ENCODE measurements around the gene ZNF695.
"Not testable (repeated sequence)": the region's sequence is repeated elsewhere in the genome, so short reads cannot be mapped to it uniquely, and the experiment has no call there.

The ZNF695 gene

DNA sequence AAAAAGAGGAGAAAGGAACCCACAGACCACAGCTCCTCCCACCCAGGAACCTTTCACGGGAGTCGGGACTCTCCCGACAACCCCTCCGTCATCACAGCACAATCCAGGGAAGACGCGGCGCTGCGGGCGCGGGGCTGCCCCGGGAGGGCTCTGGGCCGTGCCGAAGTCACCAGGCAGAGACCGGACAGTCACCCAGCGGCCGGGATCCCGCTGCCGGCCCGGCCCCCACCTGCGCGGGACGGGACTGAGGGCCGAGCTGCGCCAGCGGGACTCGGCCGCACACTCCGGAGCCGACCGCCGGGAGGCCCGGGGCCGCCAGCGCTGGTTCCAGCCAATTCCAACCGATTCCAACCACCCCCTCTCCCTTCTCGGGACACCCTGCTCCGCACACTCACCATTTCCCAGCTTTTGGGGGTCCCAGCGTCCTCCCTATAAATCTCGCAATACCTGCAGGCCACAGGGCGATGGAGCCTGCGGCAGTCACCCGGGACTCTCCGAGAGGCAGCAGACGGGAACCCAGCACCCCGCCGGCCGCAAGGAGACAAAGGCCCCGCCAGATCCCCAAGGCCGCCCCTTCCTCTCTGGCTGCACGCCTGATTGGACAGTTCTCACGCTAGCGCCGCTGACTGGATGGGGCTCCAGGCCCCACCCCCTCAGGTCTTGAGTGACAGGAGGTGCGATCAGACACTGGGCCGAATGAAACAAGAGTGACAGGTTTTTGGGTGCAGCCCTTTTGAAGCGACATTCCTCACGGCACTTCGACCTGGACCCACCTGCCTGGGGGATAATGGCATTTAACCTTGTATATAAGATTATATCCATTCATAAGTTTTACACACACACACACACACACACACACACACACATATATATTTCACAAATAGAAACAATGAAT lies at the start of gene ZNF695:
TSS of gene ZNF695 (minus strand) at position 547 of the 895 bp plus-strand sequence. CDS start at position 398, 149 bp downstream.
- peak; percentile 98 for DNase-seq

DNA sequence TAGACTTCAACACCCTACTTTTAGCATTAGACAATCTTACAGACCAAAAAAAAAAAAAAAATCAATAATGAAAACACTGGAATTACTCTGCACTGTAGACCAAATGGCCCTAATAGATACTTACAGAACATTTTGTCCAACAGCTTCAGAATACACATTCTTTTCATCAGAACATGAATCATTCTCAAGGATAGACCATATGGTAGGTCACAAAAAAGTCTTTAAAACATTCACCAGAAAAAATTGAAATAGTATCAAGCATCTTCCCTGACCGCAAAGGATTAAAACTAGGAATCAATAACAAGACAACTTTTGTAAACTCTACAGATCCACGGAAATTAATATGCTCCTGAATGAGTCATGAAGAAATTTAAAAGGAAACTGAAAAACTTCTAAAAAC lies 48.2 kb upstream of the ZNF695 start:
- DNase-seq, result no peak

DNA sequence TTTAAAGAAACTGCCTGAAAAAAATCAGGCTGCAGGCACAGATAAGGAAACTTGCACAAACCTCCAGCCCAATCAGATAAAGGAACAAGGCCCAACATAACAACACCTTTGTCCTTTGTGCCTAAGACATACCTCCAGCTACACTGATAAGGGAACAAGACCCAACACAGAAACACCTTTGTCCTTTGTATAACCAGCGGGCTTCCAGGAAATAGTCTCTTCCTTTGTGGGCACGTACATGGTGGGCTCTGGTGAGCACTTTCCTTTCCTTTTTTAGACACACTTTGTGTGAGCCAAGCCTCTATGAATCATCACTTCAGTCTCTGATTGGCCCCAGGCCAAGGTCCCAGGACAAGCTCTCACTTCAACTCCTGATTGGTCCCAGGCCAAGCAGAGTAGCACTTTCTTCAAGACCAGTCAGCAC lies 47.1 kb upstream of the ZNF695 start:
- DNase-seq, result no peak

DNA sequence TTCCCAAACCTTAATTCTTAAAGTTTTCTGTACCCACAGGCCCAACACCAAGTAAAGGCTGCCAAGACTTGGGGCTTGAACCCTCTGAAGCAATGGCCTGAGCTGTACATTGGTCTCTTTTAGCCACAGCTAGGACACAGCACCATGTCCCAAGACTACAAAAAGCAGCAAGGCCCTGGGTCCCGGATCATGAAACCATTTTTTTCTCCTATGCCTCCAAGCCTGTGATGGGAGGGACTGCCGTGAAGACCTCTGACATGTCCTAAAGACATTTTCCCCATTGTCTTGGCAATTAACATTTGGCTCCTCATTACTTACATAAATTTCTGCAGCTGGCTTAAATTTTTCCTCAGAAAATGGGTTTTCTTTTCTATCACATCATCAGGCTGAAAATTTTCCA lies 39.8 kb upstream of the ZNF695 start:
- DNase-seq, result no peak

DNA sequence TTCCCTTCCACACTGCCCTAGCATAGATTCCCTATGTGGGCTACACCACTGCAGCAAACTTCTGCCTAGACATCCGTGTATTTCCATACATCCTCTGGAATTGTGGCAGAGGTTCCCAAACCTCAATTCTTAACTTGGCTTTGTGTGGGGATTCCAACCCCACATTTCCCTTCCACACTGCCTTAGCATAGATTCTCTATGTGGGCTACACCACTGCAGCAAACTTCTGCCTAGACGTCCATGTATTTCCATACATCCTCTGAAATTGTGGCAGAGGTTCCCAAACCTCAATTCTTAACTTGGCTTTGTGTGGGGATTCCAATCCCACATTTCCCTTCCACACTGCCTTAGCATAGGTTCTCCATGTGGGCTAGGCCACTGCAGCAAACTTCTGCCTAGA lies 39.4 kb upstream of the ZNF695 start:
- no peak for DNase-seq

DNA sequence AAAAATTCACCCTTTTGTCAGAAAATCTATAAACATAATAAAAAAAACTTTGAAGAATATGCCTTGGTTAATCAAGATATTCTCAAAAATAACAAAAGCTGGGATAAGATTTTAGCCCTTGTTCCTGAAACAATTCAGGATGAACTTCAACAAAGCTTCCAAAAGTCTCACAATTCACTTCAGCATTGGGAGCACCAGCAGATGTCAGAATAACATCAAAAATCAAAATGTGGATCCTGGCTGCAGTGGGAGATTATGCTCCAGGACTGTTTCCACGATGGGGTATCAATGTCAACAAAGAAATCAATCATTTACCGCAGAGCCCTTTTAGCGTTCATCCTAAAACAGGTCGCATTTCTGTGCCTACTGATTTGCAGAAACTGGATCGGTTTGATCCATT lies 35.5 kb upstream of the ZNF695 start:
- DNase-seq, result no peak

DNA sequence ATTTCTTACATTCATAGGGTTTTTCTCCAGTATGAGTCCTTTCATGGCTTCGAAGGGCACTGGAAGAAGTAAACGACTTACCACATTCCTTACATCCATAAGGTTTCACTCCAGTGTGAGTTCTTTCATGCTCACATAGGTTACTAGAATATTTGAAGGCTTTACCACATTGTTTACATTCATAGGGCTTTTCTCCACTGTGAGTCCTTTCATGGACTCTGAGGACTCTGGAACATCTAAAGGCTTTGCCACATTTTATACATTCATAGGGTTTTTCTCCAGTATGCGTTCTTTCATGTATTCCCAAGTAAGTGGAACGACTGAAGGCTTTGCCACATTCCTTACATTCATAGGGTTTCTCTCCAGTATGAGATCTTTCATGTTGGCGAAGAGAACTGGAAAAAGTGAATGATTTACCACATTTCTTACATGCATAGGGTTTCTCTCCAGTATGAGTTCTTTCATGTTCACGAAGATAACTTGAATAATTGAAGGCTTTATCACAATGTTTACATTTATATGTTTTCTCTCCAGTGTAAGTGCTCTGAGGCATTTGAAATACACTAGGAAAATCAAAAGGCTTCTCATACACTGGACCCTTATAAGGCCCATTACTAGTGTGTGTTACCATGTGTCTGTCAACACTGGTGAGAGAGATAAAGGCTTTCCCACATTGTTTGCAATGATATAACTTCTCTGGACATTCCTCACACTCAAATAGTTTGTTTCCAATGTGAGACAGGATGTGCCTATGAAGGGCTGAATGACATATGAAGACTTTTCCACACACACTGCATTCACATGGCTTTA lies 29.9 kb upstream of the ZNF695 start:
- DNase-seq, result no peak

DNA sequence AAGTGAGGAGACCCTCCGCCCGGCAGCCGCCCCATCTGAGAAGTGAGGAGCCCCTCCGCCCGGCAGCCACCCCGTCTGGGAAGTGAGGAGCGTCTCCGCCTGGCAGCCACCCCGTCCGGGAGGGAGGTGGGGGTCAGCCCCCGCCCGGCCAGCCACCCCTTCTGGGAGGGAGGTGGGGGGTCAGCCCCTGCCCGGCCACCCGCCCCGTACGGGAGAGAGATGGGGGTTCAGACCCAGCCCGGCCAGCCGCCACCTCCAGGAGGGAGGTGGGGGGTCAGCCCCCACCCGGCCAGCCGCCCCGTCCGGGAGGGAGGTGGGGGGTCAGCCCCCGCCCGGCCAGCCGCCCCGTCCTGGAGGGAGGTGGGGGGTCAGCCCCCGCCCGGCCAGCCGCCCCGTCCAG lies 24.4 kb upstream of the ZNF695 start:
- not testable (repeated sequence) for DNase-seq

DNA sequence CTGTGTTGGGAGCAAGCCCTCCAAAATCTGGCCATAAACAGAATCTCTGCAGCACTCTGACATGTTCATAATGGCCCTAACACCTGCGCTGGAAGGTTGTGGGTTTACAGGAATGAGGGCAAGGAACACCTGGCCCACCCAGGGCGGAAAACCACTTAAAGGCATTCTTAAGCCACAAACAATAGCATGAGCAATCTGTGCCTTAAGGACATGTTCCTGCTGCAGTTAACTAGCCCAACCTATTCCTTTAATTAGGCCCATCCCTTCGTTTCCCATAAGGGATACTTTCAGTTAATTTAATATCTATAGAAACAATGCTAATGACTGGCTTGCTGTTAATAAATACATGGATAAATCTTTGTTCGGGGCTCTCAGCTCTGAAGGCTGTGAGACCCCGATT lies 16.8 kb upstream of the ZNF695 start:
- not testable (repeated sequence) for DNase-seq

DNA sequence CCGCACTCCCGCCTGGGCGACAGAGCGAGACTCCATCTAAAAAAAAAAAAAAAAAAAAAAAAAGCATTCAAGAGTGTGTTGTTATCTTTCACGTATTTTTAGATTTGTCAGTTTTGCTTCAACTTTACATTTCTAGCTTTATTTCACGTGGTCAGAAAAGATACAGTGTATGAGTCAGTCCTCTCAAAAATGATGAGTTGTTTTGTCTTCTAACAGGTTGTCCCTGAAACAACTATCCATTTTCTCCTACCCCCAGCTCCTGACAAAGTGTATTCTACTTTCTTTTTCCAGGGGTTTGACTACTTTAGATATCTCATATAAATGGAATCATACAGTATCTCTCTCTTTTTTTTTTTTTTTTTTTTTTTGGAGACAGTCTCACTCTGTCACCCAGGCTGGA lies 5.5 kb upstream of the ZNF695 start:
- DNase-seq, result no peak

DNA sequence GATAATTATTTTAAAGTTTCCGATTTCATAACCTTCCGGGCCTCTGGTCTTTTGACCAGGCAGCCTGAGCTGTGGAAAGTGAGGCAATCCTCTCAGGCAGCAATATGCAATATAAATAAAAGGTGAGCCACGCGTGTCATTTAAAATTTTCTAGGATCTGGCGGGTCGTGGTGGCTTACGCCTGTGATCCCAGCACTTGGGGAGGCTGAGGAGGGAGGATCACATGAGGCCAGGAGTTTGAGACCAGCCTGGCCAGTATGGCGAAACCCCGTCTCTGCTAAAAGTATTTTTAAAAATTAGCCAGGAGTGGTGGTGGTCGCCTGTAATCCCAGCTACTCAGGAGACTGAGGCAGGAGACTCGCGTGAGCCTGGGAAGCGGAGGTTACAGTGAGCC lies 546 bp upstream of the ZNF695 start:
- DNase-seq, result no peak

DNA sequence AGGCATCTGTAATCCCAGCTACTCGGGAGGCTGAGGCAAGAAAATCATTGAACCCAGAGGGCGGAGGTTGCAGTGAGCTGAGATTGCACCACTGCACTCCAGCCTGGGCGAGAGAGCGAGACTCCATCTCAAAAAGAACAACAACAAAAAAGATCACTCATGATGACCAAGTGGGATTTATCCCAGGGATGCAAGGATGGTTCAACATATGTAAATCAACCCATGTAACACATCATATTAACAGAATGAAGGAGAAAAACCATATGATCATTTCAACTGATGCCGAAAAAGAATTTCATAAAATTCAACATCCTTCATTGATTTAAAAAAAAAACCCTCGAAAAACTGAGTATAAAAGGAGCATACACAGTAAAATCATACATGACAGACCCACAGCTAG lies 3.8 kb downstream of the ZNF695 start:
- DNase-seq, result not testable (repeated sequence)

DNA sequence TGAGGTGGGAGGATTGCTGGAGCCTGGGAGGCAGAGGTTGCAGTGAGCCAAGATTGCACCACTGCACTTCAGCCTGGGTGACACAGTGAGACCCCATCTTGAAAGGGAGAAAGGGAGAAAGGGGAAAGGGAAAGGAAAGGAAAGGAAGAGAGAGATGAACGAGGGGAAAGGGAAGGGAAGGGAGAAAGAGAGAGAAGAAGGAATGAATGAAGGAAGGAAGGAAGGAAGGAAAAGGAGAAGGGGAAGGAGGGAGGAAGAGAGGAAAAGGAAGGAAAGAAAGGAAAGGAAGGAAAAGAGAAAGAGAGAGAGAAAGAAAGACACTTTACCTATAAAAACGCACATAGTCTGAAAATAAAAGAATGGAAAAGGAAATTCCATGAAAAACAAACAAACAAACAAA lies 18.0 kb downstream of the ZNF695 start:
- no peak for DNase-seq

DNA sequence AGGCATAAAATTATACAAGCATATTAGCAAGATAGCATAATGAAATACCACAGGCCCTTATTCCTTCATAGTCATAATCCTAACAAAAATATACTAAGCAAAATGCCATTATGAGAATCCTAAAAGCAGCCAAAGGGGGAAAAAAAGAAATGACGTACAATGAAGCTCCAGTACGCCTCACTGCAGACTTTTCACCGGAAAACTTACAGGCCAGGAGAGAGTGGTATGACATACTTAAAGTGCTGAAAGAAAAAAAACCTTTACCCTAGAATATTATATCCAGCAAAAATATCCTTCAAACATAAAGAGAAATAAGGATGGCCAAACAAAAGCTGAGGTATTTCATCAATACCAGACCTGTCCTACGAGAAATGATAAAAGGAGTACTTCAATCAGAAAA lies 19.5 kb downstream of the ZNF695 start:
- DNase-seq, result no peak

DNA sequence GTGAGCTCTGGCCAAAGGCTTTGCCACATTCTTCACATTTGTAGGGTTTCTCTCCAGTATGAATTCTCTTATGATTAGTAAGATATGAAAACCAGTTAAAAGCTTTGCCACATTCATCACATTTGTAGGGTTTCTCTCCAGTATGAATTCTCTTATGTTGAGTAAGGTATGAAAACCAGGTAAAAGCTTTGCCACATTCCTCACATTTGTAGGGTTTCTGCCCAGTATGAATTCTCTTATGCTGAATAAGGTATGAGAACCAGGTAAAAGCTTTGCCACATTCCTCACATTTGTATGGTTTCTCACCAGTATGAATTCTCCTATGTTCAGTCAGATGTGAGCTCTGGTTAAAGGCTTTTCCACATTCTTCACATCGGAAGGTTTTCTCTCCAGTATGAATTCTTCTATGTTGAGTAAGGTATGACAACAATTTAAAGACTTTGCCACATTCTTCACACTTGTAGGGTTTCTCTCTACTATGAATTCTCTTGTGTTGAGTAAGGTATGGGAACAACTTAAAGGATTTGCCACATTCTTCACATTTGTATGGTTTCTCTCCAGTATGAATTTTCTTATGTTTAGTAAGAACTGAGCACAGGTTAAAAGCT lies 20.7 kb downstream of the ZNF695 start:
- no peak for DNase-seq

DNA sequence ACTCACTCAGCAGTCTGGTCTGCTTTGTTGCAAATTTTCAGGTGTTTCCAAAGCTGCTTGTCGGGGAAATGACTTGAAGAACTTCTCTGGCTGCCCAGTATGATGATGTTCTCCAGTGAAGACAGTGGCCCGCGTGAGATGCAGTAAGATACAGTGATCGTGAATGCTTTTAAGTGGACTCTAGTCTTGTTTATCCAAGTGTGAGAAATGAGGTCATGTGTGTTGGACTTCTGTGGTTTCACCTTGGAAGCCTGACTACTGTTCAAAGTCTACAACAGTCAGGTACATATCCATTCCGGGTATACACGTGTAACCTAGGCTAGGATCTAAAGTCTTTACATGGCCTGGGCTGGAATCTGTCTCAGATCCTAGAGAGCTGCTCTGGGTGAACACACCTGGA lies 29.1 kb downstream of the ZNF695 start:
- no peak for DNase-seq

DNA sequence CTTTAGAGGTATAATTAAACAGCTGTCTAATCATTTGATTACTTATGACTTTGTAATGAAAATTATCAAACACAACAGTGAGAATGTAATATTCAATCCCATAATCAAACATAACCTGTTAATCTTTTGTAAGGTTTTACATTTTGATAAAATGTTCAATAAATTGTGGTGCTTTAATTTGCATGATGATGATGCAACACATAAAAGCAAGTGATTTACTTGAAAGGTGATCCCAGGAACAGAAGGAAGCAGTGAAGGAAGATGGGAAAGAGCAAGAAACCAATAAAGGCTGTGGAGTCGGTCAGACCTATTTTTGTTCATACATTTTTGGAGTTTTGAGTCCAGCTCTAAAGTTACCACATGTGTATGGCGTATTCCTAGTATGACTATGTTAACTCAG lies 29.6 kb downstream of the ZNF695 start:
- DNase-seq, result no peak

DNA sequence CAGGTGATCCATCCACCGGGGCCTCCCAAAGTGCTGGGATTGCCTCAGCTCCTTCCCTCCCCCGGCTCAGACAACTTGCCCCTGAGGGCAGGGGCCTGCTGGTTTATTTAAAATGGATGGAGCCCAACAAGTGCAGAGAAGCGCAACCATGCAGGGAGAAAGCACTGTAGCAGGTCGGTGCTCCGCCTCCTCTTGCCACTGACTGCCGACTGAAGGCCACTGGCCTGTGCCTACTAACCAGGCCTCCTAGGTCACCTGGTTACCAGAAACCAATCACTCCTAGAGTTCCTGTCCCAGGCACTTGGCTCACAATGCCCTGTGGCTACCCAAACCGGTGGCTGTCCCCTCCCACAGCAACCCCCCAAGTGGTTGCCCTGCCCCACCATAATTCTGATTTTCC lies 35.9 kb downstream of the ZNF695 start:
- DNase-seq, result no peak

DNA sequence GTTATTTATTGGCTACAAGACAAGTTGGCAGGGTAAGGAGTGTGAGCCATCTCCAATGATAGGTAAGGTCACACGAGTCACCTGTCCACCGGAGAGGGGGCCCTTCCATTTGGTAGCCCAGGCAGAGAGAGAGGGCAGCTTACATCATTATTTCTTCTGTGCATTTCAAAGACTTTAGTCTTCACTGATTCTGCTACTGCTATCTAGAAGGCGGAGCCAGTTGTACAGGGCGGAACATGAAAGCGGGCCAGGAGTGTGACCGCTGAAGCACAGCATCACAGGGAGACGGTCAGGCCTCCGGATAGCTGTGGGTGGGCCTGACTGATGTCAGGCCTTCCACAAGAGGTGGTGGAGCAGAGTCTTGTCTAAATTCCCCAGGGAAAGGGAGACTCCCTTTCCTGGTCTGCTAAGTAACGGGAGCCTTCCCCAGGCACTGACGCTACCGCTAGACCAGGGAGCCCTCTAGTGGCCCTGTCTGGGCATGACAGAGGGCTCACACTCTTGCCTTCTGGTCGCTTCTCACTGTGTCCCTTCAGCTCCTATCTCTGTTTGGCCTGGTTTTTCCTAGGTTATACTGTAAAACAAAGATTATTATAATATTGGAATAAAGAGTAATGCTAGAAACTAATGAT lies 36.7 kb downstream of the ZNF695 start:
- peak; percentile 40 for DNase-seq

DNA sequence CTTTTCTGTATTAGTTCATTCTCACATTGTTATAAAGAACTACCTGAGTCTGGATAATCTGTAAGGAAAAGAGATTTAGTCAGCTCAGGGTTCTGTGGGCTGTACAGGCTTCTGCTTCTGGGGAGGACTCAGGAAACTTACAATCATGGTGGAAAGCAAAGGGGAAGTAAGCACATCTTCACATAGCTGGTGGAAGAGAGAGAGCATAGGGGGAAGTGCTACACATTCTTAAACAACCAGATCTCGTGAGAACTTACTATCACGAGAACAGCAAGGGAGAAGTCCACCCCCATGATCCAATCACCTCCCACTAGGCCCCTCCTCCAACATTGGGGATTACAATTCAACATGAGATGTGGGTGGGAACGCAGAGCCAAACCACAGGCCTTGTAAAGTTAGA lies 38.2 kb downstream of the ZNF695 start:
- DNase-seq, result no peak

DNA sequence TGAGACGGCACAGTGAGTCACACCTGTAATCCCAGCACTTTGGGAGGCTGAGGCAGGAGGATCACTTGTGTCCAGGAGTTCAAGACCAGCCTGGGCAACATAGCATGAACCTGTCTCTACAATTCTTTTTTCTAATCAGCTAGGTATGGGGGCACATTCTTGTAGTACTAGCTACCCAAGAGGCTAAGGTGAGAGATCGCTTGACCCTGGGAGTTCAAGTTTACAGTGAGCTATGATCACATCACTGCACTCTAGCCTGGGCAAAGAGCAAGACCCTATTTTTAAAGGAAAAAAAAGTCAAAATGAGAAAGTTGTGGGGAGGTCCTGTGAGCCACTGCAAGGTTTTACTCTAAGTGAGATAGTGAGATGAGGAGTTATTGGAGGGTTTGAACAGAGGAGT lies 41.4 kb downstream of the ZNF695 start:
- no peak for DNase-seq

DNA sequence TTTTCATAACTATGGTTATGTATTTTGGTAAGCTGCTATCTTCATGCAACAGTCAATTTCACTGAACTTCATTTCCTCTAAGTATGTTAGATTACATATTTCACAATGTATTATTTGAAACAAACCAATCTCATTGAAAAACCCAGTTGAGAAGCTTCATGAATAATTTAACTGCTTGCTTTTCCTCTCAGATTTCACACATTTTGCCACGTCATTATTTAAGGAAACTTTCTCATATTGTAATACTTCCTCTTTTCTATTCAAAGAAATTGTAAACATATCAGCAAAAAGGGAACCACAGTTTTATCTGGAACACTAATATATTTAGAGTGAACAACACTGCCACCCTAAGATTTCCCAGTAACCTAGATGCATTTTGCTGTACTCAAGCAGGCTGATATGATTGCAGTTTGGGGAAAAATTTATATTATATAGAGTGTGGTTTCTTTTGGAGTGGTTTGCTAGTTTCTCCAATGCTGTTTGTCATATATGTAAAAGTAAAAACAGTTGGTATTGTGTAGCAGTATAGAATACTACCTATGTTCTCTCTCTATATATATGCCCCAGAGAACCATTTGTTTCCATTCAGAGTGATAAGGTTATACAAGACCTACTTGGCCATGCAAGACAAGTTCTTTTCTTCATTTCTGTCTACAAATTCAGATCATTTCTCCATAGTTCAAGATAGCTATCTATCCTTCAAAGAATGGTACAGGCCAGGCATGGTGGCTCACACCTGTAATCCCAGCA lies 47.7 kb downstream of the ZNF695 start:
- no peak for DNase-seq
